ENCODE data around the gene RMDN2.
A peak's percentile ranks its signal among the peaks of the same experiment; 100 is the strongest.

The RMDN2 gene

DNA sequence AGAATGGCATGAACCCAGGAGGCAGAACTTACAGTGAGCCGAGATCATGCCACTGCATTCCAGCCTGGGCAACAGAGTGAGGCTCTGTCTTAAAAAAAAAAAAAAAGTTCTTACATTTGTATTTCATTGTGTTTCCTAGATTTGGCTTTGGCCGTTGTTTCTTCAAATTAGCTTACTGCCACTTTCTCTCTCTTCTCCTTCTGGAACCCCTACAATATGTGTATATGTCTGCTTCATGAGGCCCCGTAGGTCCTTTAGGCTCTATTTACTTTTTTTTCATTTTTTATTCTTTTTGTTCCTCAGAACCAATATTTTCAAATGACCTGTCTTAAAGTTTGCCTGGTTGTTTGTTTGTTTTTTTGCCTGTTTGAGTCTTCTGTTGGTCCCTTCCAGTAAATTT lies 41.2 kb downstream of the RMDN2 start:
- in situ Hi-C loops (cut with HindIII; ENCODE audit: low pct_unique_long_range_greater_than_20kb, low sequenced_read_pairs): no loop called here
- no peak for TF ChIP-seq JUND (IDR thresholded peaks at IDR 0.05; ENCODE audit: low read depth)
- DNase-seq (ENCODE audit: low read depth in 1 of 2, low spot score in 1 of 2): no peak

DNA sequence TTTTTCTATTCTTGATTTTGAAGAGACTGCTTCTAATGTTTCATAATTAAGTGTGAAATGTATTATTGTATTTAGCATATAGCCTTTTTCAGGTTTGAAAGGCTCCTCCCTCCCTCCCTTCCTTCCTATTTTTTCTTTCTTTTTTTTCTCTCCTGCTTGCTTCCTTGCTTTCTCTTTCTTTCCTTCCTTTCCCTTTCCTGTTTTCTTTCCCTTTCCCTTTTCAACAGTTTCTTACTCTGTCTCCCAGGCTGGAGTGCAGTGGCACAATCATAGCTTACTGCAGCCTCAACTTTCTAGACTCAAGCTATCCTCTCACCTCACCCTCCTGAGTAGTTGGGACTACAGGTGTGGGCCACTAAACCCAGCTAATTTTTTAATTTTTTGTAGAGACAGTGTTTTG lies 44.6 kb downstream of the RMDN2 start:
- DNase-seq (ENCODE audit: low read depth in 1 of 2, low spot score in 1 of 2): no peak
- TF ChIP-seq JUND (IDR thresholded peaks at IDR 0.05; ENCODE audit: low read depth): no peak
- in situ Hi-C loops (cut with HindIII; ENCODE audit: low pct_unique_long_range_greater_than_20kb, low sequenced_read_pairs): no loop called here

DNA sequence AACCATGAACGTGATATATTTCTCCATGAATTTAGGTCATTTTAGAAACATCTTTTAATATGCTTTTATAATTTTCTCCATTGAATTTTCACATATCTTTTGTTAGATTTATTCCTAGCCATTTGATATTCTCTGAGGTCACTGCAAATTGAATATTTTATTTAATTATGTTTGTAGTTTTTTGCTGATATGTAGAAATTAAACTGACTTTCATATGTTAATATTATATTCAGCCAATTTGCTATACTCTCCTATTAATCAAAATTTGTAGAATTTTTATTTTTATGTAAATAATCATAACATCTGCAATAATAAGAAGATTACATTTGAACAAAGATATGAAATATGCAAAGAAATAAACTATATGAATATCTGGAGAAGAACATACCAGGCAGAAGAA lies 46.9 kb downstream of the RMDN2 start:
- DNase-seq (ENCODE audit: low read depth in 1 of 2, low spot score in 1 of 2): no peak
- no peak for TF ChIP-seq JUND (IDR thresholded peaks at IDR 0.05; ENCODE audit: low read depth)
- in situ Hi-C loops (cut with HindIII; ENCODE audit: low pct_unique_long_range_greater_than_20kb, low sequenced_read_pairs): no loop called here

- TF ChIP-seq JUND (IDR thresholded peaks at IDR 0.05; ENCODE audit: low read depth): no peak
- no peak for DNase-seq (ENCODE audit: low read depth in 1 of 2, low spot score in 1 of 2)
- in situ Hi-C loops (cut with HindIII; ENCODE audit: low pct_unique_long_range_greater_than_20kb, low sequenced_read_pairs): no loop called here
Observed at GRCh38 chr2:37973615-37974353, 48.7 kb downstream of the RMDN2 start.

DNA sequence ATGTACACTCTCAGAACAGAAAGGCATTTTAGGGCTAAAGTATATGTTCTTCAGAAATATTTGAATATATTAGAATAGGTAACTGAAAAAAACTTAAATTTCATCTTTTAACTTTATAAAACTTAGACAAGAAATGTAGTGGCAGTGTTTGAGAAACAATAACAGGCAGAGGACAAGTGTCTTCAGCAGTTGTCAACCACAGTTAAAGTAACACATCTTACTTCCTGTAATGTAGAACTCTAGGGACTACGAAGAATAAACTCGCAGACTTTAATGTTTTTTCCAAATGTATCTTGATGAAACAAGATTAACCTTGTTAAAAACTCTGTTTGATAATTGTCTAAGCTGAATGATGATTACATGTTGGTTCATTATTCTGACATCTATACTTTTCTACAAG lies 50.7 kb downstream of the RMDN2 start:
- TF ChIP-seq JUND (IDR thresholded peaks at IDR 0.05; ENCODE audit: low read depth): no peak
- no peak for DNase-seq (ENCODE audit: low read depth in 1 of 2, low spot score in 1 of 2)
- in situ Hi-C loops (cut with HindIII; ENCODE audit: low pct_unique_long_range_greater_than_20kb, low sequenced_read_pairs): no loop called here

DNA sequence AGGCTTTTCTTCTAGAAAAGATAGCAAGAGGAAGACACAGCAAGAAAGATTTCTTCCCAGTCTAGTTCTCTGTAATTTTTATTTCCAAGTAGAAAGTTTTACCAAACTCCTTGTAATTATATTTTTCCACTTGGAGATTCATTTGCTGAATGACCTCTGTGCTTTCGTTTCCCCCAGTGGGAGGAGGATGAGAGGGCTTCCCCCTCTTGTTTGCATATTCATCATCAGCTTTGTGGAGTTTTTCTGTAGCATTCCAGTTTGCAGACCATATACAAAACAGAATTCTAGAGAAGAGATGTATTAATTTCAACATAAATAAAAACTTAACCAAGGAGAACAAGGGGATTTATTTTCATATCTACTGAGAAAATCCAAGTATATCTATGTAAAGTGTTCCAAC lies 51.3 kb downstream of the RMDN2 start:
- TF ChIP-seq JUND (IDR thresholded peaks at IDR 0.05; ENCODE audit: low read depth): no peak
- no peak for DNase-seq (ENCODE audit: low read depth in 1 of 2, low spot score in 1 of 2)
- in situ Hi-C loops (cut with HindIII; ENCODE audit: low pct_unique_long_range_greater_than_20kb, low sequenced_read_pairs): no loop called here

DNA sequence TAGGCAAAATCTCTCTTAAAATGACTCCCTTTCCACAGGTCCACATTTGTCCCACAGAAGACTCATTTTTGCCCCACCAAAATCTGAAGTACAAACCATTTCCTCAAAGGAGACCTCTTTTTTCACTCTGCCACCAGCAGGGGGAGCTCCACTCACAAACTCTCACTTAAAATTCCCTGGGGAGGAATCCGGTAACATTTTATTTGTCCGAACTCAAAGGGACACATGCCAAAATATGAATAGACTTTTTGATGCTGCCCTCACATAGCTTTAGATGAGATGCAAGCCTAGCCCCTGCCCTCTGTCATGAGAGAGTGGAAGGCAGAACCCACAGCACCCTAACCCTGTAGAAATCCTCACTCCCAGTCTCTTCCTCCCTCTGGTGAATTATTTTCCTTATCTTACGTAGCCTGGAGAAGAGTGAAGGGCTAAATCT lies 57.1 kb downstream of the RMDN2 start:
- peak; percentile 8 to 74 for DNase-seq (ENCODE audit: low read depth in 1 of 2, low spot score in 1 of 2)
- in situ Hi-C loops (cut with HindIII; ENCODE audit: low pct_unique_long_range_greater_than_20kb, low sequenced_read_pairs): no loop called here
- no peak for TF ChIP-seq JUND (IDR thresholded peaks at IDR 0.05; ENCODE audit: low read depth)

GRCh38 chr2:37982847-37983246 lies 57.8 kb downstream of the RMDN2 start:
- in situ Hi-C loops (cut with HindIII; ENCODE audit: low pct_unique_long_range_greater_than_20kb, low sequenced_read_pairs): no loop called here
- DNase-seq (ENCODE audit: low read depth in 1 of 2, low spot score in 1 of 2): no peak
- TF ChIP-seq JUND (IDR thresholded peaks at IDR 0.05; ENCODE audit: low read depth): no peak

DNA sequence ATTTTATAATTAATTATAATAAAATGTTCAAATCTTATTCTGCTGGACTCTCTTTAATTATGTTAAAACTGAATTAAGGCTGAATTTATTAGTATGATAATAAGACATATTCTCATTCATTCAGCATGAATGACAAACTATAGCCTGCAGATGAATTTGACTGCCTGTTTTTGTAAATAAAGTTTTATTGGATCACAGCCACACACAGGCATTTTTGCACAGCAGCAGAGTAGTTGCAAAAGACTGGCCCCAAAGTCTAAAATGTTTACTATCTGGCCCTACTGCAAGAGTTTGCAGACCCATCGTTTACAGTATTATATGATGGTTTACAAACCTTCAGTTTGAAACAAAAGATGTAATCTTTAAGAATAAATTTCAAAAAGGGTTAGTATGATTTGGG lies 58.6 kb downstream of the RMDN2 start:
- no peak for DNase-seq (ENCODE audit: low read depth in 1 of 2, low spot score in 1 of 2)
- in situ Hi-C loops (cut with HindIII; ENCODE audit: low pct_unique_long_range_greater_than_20kb, low sequenced_read_pairs): no loop called here
- no peak for TF ChIP-seq JUND (IDR thresholded peaks at IDR 0.05; ENCODE audit: low read depth)

DNA sequence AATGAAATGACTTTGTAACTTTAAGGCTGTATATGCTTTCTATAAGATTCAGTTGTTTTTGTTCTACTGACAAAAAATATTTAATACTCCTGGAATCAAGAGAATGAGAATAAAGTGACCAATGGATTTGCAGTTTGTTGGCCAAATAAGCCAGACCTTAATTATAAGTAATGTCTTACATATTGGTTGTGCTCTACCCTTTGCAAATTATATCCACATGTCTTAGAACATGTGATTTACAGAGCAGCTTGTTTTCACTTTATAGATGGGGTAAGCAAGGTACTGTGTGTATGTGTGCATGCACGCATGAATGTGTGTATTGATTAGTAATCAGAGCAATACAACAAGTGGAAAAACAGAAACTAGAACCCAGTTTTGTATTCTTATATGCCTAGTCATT lies 59.1 kb downstream of the RMDN2 start:
- TF ChIP-seq JUND (IDR thresholded peaks at IDR 0.05; ENCODE audit: low read depth): no peak
- DNase-seq (ENCODE audit: low read depth in 1 of 2, low spot score in 1 of 2): no peak
- in situ Hi-C loops (cut with HindIII; ENCODE audit: low pct_unique_long_range_greater_than_20kb, low sequenced_read_pairs): no loop called here

DNA sequence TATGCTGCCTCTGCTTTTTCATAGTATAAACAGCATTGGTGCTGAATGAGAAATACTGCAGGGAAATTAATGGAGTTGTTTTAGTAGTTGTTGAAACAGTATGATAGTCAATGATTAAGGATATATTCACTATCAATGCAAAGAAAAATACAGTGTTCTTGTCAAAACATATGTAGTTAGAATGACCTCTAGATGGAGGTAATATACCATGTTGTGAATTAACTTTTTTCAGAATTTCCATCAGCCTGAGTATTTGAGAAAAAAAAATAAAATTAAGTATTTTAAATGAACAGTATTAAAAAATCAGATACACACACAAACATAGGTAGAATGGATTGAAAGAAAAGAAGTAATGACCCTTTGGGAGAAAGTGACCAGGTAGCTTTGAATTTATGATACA lies 59.5 kb downstream of the RMDN2 start:
- peak in 1 of 2 experiments; percentile 13 for DNase-seq (ENCODE audit: low read depth in 1 of 2, low spot score in 1 of 2)
- TF ChIP-seq JUND (IDR thresholded peaks at IDR 0.05; ENCODE audit: low read depth): no peak
- in situ Hi-C loops (cut with HindIII; ENCODE audit: low pct_unique_long_range_greater_than_20kb, low sequenced_read_pairs): no loop called here

DNA sequence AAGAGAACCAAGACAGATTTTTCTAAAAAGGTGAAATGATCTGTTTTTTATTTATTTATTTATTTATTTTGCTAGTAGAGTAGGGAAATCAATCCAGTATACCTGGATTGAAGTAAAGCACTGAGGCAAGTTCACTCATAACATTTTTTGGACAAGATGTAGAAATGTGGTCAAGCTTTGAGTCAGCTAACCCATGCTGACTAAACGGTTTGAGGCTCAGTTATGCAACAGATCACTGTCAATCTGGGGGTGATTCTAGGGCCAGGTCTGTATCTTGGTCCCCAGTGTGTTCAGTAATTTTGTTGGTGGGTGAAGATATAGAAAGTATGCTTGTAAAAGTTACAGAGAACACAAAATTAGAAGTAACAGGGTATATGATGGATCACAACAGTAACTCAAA lies 60.2 kb downstream of the RMDN2 start:
- DNase-seq (ENCODE audit: low read depth in 1 of 2, low spot score in 1 of 2): no peak
- in situ Hi-C loops (cut with HindIII; ENCODE audit: low pct_unique_long_range_greater_than_20kb, low sequenced_read_pairs): no loop called here
- TF ChIP-seq JUND (IDR thresholded peaks at IDR 0.05; ENCODE audit: low read depth): no peak

DNA sequence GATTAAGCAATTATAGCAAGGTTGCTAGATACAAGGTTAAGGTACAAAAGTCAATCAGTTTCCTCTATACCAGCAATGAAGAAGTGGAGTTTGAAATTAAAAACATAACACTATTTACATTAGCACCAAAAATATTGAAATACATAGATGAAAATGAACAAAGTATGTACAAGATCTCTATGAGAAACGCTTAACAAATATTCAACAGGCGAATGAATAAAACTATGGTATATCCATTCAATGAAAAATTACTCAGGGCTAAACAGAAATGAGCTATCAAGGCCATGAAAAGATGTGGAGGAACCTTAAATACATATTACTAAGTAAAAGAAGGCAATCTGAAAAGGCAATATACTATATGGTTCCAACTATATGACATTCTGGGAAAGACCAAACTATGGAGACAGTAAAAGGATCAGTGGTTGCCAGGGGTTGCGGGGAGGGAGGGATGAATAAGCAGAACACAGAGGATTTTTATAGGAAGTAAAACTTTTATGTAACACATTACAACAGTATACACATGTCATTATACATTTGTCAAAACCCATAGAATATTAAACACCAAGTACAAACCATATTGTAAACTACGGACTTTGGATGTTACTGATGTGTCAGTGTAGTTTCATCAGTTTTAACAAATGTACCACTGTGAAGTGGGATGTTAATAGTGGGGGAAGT lies 62.1 kb downstream of the RMDN2 start:
- in situ Hi-C loops (cut with HindIII; ENCODE audit: low pct_unique_long_range_greater_than_20kb, low sequenced_read_pairs): no loop called here
- no peak for TF ChIP-seq JUND (IDR thresholded peaks at IDR 0.05; ENCODE audit: low read depth)
- no peak for DNase-seq (ENCODE audit: low read depth in 1 of 2, low spot score in 1 of 2)

All from T47D (cell line).